Left ventricle myocardium inferior (tissue), 1 donor: ENCODE measurements around the gene BAZ1B. TPM values are rescaled to one million over a fixed set of nuclear protein-coding genes. Genes with fewer than 3 reads are reported as not detected.
"Not testable (repeated sequence)": the region's sequence is repeated elsewhere in the genome, so short reads cannot be mapped to it uniquely, and the experiment has no call there.

Experiments used
- DNase-seq: peaks from one replicate; pipeline ENCODE4 v3.0.0-alpha.2; 2020
- H3K27ac ChIP-seq: fragments of 200-600 bp; replicated peaks from 2 replicates; pipeline ENCODE4 v1.8.0; 2021
- H3K27me3 ChIP-seq: fragments of 200-600 bp; 2 replicates; pipeline ENCODE4 v1.8.0; 2021; ENCODE audit warnings: low read depth
- H3K36me3 ChIP-seq: fragments of 200-600 bp; 2 replicates; pipeline ENCODE4 v1.8.0; 2021
- H3K4me1 ChIP-seq: fragments of 200-600 bp; 2 replicates; pipeline ENCODE4 v1.8.0; 2021
- H3K4me3 ChIP-seq: fragments of 200-600 bp; 2 replicates; pipeline ENCODE4 v1.8.0; 2021; ENCODE audit warnings: mild to moderate bottlenecking, moderate library complexity
- H3K9me3 ChIP-seq: fragments of 200-600 bp; replicated peaks from 2 replicates; pipeline ENCODE4 v1.8.0; 2021
- intact Hi-C: fragments of 100-400 bp; cut with micrococcal nuclease; formaldehyde crosslinking; loops from one replicate; pipeline ENCODE4 v1.11.0; 2022
- total RNA-seq: library from RNA; stranded (reverse); fragmentation: NEBNext Ultra II Directional; extraction: Animal tissue kit (Norgen Biotek cat#: 25700); gene quantifications from one replicate; pipeline ENCODE4 v1.2.1, GENCODE V29; 2021
- TF ChIP-seq, protein P1 (sequence below): fragments of 200-600 bp; IDR thresholded peaks from 2 replicates; pipeline ENCODE4 v1.8.0; 2021; ENCODE audit warnings: antibody characterized with exemption, mild to moderate bottlenecking, borderline replicate concordance
- donor health status: DM: no; HTN: yes; CAD: no; lungs with severe emphysema.

Gene BAZ1B
- total RNA-seq, 1 donor from 2014 or later: 38.9 TPM

DNA sequence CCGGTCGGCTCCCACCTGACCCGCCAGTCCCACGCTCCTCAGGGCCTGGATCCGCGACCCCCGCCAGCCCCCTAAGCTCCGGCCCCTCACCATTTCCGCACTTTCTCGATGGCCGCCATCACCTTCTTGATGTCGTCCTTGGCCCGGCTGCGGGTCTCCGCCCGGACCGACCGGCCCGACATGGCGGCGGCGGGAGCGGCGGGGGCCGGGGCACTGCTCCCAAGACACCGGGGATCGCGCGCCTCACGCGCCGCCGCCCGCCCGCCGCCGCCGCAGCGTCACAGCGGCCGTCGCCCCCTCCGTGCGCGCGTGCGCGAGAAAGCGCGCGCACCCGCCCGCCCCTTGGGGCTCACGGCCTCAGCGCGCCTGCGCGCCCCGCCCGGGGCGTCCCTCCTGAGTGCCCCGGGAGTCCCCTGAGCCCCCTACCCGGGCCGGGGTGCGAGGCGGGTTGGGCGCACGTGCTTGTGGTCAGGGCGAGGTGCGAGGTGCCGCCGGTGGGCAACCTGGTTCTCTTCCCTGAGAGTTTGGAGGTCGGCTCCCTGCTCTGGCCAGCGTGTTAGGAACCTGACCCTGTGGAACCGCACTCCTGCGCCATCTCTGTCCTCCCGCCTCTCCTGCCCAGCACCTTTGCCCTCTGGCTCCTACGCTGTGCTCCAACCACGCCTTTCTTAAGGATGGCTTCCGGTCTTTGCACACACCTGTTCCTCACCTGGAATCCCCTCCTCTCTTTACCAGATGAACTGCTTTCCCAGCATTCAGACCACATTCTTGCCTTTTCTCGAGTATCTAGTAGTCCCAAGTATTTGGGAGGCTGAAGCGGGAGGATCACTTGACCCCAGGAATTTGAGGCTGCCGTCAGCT lies 35.5 kb upstream of the BAZ1B start, which contains the start of gene BCL7B:
Gene BCL7B (minus strand): TSS at position 294 of the 861 bp plus-strand sequence. CDS start 112 bp downstream, at position 182.
- H3K9me3 ChIP-seq: no peaks in the 10 kb centered on the region
- H3K27me3 ChIP-seq: no peaks in the 10 kb centered on the region
- peaks cover 22% of the 10 kb centered on the region for H3K36me3 ChIP-seq
- peak; percentile 65 for DNase-seq
- intact Hi-C loops: no loop called here
- H3K4me3 ChIP-seq: peak within 1 kb of the TSS; percentile 77
- H3K4me1 ChIP-seq: peaks cover 50% of the 10 kb centered on the region
- peak within 1 kb of the TSS; percentile 100 for H3K27ac ChIP-seq
- TF ChIP-seq, protein P1, sequence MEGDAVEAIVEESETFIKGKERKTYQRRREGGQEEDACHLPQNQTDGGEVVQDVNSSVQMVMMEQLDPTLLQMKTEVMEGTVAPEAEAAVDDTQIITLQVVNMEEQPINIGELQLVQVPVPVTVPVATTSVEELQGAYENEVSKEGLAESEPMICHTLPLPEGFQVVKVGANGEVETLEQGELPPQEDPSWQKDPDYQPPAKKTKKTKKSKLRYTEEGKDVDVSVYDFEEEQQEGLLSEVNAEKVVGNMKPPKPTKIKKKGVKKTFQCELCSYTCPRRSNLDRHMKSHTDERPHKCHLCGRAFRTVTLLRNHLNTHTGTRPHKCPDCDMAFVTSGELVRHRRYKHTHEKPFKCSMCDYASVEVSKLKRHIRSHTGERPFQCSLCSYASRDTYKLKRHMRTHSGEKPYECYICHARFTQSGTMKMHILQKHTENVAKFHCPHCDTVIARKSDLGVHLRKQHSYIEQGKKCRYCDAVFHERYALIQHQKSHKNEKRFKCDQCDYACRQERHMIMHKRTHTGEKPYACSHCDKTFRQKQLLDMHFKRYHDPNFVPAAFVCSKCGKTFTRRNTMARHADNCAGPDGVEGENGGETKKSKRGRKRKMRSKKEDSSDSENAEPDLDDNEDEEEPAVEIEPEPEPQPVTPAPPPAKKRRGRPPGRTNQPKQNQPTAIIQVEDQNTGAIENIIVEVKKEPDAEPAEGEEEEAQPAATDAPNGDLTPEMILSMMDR: no peak

DNA sequence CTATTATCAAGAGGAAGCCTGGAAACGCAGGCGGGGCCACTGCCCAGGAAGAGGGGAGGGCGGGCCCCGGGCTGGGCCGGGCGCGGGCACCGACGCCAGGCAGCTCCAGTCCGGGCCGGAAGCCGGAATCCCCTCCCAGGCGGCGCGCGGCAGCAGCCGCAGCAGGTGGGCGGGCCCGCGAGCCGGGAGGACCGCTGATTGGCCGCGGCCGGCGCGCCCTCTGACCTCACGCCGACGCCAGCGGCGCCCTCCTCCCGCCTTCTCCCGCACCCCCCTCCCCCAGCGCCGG lies 35.0 kb upstream of the BAZ1B start:
- no peaks in the 10 kb centered on the region for H3K27me3 ChIP-seq
- intact Hi-C loops: no loop called here
- peaks cover 27% of the 10 kb centered on the region for H3K36me3 ChIP-seq
- H3K4me1 ChIP-seq: peaks cover 50% of the 10 kb centered on the region
- H3K27ac ChIP-seq: peak overlapping the region; percentile 100
- H3K9me3 ChIP-seq: no peaks in the 10 kb centered on the region
- H3K4me3 ChIP-seq: peak overlapping the region; percentile 77
- DNase-seq: peak; percentile 94
- TF ChIP-seq, protein P1: no peak

DNA sequence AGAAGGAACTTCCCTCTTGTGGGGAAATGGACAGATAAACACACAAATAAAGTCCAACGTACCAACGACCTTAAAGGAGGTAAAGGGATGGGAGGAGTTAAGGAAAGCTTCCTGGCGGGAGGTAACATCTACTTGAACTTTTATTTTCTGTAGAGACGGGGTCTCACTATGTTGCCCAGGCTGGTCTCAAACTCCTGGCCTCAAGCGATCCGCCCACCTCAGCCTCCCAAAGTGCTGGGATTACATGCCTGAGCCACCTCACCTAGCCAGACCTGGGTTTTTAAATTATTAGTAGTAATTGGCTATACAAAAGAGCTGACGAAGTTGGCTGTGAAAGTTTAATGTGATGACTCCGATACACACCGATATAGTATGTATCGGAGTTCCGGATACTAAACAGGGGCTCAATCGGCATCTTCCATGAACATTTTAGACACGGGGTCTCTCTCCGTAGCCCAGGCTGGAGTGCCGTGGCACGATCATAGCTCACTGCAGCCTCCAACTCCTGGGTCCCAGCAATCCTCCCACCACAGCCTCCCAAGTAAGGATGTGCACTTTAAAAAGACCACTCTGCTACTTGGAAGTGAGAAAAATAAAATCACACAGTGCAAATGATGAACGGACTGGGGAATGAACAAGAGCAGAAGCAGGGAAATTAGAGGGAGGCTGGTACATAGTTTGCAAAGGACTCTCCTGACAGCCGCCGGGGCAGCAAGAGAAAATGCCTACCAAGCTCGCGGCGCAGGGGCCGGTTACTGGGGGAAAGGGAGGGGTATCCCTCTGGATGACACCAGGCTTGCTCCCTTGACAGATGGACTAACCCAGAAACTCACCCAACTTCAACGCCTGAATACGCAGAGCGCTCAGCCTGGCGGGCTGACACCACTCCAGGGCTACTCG lies 34.4 kb upstream of the BAZ1B start:
- TF ChIP-seq, protein P1: no peak
- no peak for DNase-seq
- Histone ChIP-seq H3K36me3 (peaks cover 33% of the 10 kb centered on the region), H3K27me3 (no peaks in the 10 kb centered on the region), H3K9me3 (no peaks in the 10 kb centered on the region), H3K27ac (peak overlapping the region; percentile 100), H3K4me1 (peaks cover 50% of the 10 kb centered on the region), H3K4me3 (peak overlapping the region; percentile 77)
- intact Hi-C loops: no loop called here

DNA sequence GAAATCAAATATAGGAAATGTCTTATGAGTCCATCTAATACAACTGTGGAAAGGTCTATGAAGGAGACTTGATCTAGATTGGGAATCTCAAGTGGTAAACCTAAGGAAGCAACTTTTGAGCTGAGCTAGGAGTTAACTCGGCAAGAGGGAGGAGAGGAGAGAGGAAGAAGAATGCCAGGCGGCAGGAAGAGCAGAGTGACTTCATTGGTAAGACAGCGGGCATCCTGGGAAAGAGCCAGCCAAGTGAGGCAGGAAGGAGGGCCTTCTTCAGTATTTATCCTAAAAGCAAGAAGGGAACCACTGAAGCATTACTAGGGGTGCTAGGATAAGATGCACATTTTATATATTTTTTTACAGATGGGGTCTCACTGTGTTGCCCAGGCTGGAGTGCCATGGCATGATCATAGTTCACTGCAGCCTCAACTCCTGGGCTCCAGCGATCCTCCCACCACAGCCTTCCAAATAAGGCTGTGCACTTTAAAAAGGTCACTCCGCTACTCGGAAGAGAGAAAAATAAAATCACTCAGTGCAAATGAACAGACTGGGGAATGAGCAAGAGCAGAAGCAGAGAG lies 33.4 kb upstream of the BAZ1B start:
- H3K27me3 ChIP-seq: no peaks in the 10 kb centered on the region
- TF ChIP-seq, protein P1: no peak
- no peak for DNase-seq
- H3K4me1 ChIP-seq: peaks cover 50% of the 10 kb centered on the region
- no peaks in the 10 kb centered on the region for H3K9me3 ChIP-seq
- H3K4me3 ChIP-seq: peak overlapping the region; percentile 77
- intact Hi-C loops: no loop called here
- H3K36me3 ChIP-seq: peaks cover 40% of the 10 kb centered on the region
- H3K27ac ChIP-seq: peak overlapping the region; percentile 100

DNA sequence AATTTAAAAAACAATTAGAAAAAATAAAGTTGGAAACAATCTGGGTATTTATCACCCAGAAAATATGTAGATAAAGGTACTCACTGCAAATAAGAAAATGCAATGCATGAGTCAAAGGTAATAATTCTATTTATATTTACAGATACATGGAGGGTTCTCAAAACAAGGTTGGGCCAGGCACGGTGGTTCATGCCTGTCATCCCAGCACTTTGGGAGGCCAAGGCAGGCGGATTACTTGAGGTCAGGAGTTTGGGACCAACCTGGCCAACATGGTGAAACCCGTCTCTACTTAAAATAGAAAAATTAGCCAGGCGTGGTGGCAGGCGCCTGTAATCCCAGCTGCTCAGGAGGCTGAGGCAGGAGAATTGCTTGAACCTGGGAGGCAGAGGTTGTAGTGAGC lies 28.0 kb upstream of the BAZ1B start:
- Histone ChIP-seq H3K36me3 (peaks cover 57% of the 10 kb centered on the region), H3K27ac (peak overlapping the region; percentile 32), H3K4me1 (peaks cover 59% of the 10 kb centered on the region)
- H3K9me3 ChIP-seq, H3K4me3 ChIP-seq, H3K27me3 ChIP-seq, intact Hi-C loops, DNase-seq: not testable (repeated sequence)
